GM18873 (cell line): ENCODE data around the gene HBG1.
"Not testable (repeated sequence)": the region's sequence is repeated elsewhere in the genome, so short reads cannot be mapped to it uniquely, and the experiment has no call there.

Source experiments
- ATAC-seq: cut with Tn5 transposase; IDR thresholded peaks from one replicate; pipeline ENCODE4 v1.9.1; 2021; ENCODE audit warnings: mild to moderate bottlenecking, moderate library complexity, moderate number of reproducible peaks; ENCODE audit not compliant: unreplicated experiment, low FRiP score

HBG1 gene

GRCh38 chr11:5279471-5280090 is 29.9 kb upstream of the HBG1 start:
- ATAC-seq = no peak

- ATAC-seq = peak; percentile 53
These were observed 28.2 kb upstream of the HBG1 start for GRCh38 chr11:5277807-5278382.

- ATAC-seq = no peak
These were observed 27.0 kb upstream of the HBG1 start for GRCh38 chr11:5276697-5277096.

GRCh38 chr11:5275369-5276110 is 25.9 kb upstream of the HBG1 start:
- ATAC-seq = no peak

DNA sequence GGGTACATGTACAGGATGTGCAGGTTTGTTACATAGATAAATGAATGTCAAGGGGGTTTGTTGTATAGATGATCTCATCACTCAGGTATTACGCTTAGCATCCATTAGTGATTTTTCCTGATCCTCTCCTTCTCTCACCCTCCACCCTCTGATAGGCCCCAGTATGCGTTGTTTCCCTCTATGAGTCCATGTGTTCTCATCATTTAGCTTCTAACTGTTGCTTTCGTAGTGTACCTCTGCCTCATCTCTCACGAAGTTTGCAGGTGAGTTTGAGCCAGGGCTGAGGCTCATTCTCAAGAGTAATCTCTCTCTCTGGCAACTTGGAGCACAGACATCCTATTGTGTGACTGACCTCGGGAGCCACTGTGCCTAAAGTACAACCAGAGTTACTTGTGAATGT is 24.7 kb upstream of the HBG1 start:
- no peak for ATAC-seq

GRCh38 chr11:5272395-5273017 is 22.8 kb upstream of the HBG1 start:
- no peak for ATAC-seq

DNA sequence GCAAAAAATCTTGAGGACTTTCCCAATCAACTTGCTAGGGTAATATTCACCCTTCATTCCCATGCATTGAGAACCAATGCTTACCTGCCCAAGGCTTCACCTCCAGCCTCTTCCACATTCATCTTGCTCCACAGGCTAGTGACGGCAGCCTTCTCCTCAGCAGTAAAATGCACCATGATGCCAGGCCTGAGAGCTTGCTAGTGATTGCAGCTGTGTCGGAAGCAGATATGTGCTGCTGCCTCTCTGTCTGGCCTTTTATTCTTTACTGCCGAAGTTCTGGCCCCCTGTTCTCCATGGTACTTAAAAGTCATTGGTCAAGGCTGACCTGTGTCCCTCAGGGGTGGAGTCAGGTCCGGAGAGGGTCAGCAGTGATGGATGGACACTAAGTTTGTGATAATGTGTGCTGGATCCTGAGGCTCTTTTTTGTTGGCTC is 20.1 kb upstream of the HBG1 start, which contains the start of gene HBE1:
Gene HBE1 (minus strand): TSS at position 231 of the 433 bp plus-strand sequence. CDS start 55 bp downstream, at position 176.
- ATAC-seq = no peak

- no peak for ATAC-seq
These were observed 17.4 kb upstream of the HBG1 start for GRCh38 chr11:5267033-5267563.

DNA sequence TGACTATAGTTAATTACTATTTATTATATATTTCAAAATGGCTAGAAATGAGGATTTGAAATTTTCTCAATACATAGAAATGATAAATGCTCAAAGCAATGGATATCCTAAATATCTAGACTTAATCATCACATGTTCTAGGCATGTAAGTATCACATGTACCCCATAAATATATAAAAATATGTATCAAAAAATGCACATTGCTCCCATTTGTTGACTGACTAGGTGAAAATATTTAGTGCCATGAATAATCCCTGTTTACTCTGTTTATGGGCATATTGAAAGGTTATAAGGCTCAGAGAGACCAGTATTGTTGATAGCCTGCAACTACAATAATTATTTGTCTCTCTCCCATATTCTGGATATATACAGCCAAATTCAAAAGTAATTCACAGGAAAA is 17.0 kb upstream of the HBG1 start:
- no peak for ATAC-seq

- no peak for ATAC-seq
These were observed 16.2 kb upstream of the HBG1 start for GRCh38 chr11:5265832-5266231.

GRCh38 chr11:5258543-5259262 is 9.0 kb upstream of the HBG1 start:
- ATAC-seq = no peak

DNA sequence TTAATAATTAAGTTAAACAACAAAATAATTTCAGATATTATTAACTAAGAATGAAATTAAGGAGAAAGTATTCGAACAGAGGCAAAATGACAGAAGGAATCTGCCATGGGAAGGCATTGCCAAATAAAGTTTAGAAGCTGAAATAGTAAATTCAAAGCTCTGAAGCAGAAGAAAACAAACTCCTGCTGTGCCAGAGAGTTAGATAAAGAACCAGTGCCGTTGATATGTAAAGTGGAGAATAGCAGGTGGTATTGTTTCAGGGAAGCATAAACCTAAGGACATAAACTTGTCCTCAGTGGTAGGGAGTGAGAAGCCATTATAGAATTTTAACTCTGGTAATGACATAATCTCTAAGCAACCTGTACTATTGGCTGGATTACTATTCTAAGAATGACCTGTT is 7.6 kb upstream of the HBG1 start:
- no peak for ATAC-seq

- ATAC-seq = not testable (repeated sequence)
These were observed 5.2 kb upstream of the HBG1 start, which contains the start of gene HBG2 for GRCh38 chr11:5254646-5255413. Gene HBG2, minus strand, starts transcription at chr11:5254781. Its CDS starts 53 bp downstream, at chr11:5254728.

DNA sequence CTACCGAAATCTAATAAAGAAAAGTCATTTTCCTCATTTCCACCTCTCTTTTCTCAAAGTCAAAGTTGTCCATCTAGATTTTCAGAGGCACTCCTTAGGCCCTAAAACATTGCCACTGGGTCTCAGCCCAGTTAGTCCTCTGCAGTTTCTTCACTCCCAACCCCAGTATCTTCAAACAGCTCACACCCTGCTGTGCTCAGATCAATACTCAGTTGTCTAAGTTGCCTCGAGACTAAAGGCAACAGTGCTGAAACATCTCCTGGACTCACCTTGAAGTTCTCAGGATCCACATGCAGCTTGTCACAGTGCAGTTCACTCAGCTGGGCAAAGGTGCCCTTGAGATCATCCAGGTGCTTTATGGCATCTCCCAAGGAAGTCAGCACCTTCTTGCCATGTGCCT is 4.4 kb upstream of the HBG1 start:
- not testable (repeated sequence) for ATAC-seq

GRCh38 chr11:5253440-5253839 is 3.8 kb upstream of the HBG1 start:
- not testable (repeated sequence) for ATAC-seq

DNA sequence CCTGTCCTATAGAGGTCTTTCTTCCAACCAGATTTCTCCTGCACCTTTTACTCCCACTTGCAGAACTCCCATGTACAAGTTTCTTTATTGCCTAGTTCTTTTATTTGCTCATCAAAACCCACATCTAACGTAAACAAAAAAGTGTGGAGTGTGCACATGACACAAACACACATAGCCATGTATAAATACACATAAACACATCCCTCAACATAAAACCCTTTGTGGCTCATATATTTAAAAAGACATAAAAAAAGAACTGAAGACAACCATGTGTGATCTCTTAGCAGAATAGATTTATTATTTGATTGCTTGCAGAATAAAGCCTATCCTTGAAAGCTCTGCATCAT is 3.2 kb upstream of the HBG1 start:
- no peak for ATAC-seq

GRCh38 chr11:5252192-5252918 is 2.7 kb upstream of the HBG1 start:
- no peak for ATAC-seq

- no peak for ATAC-seq
These were observed 2.1 kb upstream of the HBG1 start for GRCh38 chr11:5251746-5252145.
